NCI-H446 treated with DMSO at 0.1 percent for 48 hours (cell line): ENCODE measurements around the gene ASTN2.

ENCODE experiments used
- DNase-seq: peaks from one replicate; lab custom pipeline; 2025; lab: John Stamatoyannopoulos, UW

The ASTN2 gene

DNA sequence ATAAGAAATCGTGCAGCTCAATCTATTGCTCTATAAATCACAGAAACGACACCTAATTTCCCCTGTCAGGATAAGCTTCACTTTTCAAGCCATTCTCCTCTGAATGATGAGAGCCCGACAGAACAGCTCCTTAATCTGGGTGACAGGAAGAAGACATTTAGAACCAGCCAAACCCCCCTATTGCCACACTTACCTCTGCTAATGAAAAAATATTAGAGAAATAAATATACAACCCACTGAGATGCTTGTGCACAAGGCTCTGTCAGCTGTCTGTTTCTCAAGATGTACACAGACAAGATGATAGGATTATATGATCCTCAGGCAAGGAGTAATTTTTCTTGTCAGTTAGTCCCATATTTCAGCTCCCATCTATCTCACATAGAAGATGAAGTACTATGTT lies 785.2 kb downstream of the ASTN2 start:
- no peak for DNase-seq

DNA sequence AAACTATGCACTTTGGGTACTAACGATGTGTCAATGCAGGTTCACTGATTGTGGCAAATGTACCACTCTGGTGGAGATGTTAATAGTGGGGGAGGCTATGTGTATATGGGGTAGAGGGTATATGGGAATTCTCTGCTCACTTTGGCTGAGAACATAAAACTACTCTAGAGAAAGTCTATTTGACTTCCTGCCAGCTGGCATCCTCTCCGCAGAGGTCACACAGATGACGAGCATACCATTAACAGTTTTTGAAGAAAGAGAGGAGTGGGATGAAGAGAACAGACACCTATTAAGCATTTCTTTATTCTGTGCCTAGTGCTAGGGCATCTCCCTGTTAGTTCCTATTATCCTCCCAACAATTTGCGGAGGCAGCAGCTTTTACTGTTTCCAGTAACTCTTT lies 786.1 kb downstream of the ASTN2 start:
- no peak for DNase-seq

DNA sequence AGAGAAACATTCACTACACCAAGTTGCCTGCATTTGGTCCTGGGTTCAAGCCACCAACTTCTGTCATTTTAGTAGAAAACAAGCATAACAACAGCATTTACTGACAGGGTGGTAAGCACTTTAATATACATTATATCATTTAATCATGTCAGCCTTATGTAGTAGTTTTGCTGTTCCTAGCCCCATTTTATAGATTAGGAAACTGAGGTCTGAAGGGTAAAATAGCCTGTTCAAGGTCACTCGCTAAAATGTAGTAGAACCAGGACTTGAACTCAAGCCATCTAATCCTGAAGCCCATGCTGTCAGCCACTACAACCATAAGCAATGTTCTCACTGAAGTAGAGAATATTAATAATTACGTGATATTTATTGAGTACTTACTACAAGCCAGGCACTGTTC lies 787.4 kb downstream of the ASTN2 start:
- DNase-seq, result no peak

DNA sequence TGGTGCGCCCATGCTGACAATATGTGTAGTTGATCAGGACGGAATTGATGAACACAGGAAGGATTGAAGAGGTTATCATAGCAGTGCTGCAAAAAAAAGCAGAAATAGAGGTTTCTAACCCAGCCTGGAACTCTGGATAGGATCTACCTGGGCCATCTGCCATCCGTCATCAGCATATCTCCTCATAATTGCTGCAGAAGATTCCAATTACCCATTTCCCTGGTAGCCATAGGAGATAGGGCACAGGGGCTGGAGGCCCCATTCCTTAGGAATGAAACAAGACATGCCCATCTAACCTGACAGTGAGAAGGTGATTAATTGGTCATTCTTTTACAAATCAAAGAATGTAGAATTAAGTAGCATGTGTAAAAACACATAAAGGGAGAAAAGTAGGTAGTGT lies 788.1 kb downstream of the ASTN2 start:
- no peak for DNase-seq

DNA sequence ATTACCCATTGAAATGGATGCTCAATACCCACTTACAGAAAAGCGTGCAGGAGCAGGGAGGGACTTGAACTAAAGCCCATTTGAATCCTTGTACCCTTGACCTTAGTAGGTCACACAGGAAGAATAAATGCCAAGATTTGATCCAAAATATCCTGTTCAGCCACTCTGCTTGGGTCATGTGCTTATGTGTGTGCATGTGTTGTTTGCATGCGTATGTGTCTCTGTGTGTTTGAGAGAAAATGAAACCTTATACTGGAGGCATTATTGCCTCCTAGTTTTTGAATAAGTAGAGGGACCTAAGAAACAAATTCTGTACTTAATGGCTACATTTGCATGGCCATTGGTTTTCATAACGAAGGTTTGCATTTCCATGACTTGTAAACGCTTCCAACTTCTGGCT lies 791.1 kb downstream of the ASTN2 start:
- DNase-seq, result no peak

DNA sequence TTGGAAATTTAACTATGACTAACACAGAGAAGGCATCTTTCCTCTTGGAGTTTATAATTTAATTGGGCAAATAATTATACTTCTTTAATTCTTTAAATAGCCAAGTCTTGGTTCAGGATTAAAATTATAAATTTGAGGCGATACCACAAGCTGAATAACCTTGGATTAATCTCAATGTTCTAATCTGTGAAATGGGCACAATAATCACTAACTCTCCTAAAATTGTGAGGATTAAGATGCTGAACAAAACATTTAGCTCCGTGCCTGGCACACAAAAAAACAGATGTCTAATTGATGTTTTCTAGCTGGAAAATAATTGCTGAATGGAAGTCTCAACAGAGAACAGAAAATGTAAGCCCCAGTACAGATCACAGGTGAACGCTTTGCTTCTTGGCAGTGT lies 797.5 kb downstream of the ASTN2 start:
- no peak for DNase-seq

DNA sequence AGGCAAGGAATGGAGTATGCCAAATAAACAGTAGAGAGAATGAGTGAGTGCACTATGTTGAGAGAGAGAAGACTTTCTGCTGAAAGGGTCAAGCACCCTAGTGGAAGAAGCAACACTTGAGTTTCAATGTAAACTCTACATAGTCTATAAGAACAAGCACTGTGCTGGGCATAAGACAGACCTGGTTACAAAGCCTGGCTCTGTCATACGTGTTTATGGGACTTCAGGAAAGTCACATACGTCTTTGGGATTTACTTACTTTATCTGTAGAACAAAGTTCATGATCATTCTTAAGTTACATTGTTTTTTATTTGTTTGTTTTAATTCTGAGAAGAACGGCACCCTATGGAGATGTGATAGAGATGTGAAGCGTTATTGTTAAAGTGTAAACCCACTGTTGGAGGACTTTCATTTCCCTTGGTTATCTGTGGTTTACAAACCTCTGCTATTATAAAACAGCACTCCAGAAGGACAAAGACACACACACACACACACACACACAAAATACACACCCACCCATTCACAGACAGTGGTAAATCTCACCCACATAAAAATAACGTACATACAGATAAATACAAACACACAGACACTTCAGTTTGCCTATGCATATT lies 798.4 kb downstream of the ASTN2 start:
- DNase-seq, result no peak

DNA sequence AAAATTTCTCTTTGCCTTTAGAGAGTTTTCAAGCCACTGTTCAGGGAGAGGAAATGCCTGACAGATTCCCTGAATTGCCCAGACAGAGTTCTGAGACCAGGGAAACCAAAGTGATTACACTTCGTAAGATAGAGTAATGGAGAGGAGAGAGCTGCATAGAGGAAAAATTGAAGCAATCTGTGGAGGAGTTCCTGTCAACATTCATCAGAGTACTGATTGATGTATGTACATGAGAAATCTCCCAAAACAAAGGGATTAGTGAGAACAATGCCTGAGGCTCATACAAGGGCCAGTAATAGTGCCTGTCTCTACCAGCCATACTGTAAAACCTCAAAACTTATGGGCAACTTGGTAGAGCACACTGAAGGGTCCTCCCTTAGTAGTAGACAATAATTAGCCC lies 806.8 kb downstream of the ASTN2 start:
- DNase-seq, result no peak

DNA sequence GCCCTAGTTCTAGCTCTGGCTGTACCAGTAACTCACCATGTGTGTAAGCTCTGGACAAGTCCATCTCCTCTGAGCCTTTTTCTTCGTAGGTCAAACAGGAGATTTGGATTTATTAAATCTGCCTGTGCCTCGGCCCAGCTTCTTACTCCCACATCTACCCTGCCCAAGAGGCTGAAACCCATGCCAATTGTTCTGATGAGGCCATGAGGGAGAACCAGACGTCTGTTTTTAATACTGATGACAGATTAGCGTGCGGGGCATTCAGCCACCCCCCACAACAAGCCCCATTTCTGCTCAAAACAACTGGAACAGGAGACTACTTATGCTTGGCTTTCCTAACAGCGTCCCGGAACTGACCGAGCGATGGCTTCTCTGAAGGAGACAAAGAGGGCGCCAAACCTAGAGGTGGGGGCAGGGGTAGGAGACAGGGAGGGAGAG lies 808.9 kb downstream of the ASTN2 start:
- DNase-seq, result no peak

DNA sequence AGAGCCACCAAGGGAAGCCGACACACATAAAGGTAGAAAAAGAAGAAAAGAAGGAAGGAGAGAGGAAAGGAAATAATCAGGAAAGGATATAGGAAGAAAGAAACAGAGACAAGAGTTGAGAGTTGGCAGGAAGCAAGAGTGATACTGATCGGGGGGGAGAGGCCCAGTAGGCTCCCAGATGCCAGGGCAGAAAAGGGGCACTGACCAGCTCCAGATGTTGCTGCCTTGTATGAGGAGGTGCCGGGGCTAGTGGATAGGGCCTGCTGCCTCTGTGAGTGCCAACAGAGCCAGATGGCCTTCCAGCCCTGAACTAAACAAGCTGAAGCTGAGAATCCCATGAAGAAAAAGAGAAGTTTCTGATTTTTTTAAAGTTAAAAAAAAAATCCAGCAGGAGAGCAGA lies 809.8 kb downstream of the ASTN2 start:
- no peak for DNase-seq

DNA sequence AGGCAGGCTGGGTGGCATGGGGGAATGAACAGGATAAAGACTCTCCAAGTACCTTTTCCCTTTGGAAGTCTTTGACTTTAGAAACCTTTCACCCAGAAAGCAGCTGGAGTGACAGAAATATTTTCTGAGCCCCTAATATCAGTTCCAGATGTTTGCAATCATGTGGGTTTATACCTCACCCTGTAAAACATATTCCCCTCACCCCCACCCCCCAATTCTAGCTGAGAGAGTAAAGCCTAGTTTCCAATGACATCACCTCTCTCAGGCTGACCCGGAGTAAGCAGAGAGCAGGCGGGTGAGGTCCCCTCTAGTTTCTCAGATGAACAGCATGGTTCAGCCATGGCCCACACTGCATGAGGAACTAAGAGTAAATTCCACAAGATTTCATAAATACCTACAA lies 810.6 kb downstream of the ASTN2 start:
- no peak for DNase-seq

DNA sequence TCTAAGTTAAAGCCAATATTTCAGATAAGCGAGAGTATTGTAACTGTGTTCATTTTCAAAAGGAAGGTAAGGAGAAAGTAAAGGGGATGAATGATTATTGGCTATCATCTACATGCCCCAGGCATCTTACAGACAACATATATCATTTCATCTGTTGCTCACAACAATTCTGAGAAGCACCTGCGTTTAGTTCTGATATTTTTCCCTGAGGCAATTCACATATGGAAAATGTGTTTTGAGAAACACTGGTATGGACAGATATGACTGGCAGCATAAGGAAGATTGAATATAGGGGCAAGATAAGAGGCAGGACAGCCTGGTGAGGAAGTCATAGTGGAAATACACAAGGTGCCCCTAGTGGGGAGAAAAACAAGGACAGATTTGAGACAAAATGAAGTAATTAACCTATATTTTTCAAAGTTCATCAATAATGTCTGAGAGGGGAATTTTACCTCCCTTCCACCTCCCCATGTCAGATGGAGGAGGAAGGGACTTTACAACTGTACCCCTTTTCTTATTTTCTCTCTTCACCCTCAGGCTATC lies 815.4 kb downstream of the ASTN2 start:
- no peak for DNase-seq

DNA sequence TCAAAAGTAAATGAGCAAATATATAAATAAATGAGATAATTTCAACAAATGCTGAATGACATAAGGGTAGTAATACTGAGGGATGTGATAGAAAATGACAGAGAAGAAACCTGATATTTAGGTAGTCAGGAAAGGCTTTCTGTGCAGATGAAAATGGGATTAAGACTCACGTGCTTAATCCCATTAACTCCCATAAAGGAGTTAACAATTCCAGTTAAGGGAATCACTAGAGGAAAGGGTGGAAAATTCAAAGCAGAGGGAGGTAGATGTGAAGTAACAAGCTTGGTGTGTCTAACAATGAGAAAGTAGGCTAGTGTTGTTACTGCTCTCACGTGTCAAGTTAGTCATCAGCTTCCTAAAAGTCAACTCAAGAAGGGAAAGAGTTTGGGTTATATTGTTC lies 818.2 kb downstream of the ASTN2 start:
- no peak for DNase-seq

DNA sequence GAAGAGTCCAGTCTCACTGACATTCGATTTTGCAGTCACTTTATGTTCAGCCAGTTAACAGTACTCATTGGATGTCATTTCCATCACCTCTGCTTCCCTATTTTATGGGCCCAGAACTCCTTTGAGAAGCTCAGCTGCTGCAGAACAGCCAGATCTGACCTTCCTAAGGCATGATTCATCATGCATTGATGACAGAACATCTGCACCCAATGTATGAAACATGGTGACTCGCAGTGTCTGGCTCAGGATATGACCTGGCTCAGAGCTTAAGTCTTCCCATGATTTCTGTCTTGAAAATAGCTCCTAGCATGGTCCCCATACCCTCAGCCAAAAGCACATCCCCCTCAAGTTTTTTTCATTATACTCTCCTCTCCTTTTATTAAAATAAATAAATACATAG lies 820.3 kb downstream of the ASTN2 start:
- no peak for DNase-seq

DNA sequence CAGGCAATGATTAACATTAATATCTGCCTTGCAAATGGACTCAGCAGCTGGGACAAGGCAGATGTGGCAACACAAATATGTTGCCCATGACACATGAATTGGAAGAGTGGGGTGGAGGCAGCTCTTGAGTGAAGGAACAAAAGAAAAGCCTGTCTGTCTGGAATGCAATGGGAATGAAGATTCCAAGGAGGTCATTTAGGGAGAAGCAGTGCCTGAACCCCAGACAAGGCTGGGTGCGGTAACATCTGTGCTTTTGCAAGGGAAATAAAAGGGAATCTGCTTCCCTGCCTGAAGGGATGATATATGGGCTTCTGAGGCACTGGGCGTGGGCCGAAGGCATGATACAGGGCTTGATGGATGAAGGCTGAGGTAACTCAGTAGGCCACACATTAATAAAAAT lies 821.9 kb downstream of the ASTN2 start:
- no peak for DNase-seq

DNA sequence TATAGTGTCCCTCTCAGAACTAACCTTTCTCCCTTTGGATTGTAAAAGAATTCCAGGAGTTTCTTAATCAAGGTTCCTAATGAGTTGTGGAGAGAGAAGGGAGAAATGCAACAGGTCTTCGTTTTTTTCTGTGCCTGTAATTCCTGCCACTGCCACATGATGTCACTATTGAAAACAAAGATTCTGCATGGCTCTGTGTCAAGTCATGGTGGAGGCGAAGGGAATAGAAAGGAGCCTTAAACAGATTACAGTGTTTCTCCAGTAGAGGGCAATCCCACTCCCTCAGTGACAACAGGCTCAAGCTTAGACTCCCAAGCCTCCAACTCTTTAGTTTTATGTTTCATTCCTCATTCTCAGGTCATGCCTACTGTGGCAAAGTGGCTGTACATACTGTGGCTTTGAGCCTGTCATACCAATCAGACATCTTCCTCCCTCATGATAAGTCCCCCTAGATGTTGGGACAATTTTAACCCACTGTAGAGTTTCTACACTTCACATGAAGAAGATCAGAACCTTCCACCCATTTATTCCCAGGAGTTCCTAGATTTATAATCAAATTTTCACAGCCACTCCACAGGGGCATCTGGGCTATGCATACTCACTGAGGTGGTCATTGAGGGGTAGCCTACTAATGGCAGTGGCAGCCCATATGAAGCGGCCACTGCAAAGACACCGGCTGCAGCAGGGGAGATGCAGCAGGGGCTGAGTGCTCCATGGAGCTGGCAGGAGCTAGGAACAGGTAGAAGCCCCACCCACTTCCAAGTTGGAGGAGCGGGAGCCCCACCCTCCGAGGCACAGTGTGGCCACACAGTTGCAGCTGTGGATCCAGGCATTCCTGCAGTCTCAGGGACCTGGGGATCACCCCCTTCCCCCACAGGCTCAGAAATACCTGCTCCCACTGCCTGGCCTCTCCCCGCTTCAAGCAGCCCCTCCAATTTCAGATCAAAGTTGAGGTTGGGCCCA lies 825.2 kb downstream of the ASTN2 start:
- DNase-seq, result no peak

DNA sequence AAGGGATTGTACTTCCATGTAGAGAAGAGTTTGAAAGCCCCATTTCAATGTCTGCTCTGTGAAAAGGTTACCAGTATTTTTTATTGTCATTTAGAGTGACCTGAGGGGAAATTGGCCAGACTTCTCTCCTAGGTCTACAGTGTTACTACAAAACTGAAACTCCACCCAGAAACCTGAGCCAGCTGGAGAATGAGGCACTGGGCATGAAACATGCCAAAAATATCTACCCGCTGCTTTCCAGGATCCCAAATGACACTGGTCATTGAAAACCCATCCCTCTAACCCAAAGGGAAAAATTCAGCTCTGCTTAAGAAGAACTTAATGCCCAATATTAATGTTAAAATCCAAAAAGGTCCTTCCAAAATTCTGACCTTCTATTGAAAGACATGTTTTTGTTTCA lies 826.9 kb downstream of the ASTN2 start:
- no peak for DNase-seq

DNA sequence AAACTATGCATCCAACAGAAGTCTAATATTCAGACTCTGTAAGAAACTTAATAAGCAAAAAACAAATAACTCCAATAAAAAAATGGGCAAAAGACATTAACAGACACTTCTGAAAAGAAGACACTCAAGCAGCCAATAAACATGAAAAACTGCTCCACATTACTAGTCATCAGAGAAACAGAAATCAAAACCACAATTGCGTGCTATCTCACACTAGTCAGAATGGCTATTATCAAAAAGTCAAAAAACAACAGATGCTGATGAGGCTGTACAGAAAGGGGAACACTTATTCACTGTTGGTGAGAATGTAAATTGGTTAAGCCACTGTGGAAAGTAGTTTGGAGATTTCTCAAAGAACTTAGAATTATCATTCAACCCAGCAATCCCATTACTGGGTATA lies 829.0 kb downstream of the ASTN2 start:
- no peak for DNase-seq

DNA sequence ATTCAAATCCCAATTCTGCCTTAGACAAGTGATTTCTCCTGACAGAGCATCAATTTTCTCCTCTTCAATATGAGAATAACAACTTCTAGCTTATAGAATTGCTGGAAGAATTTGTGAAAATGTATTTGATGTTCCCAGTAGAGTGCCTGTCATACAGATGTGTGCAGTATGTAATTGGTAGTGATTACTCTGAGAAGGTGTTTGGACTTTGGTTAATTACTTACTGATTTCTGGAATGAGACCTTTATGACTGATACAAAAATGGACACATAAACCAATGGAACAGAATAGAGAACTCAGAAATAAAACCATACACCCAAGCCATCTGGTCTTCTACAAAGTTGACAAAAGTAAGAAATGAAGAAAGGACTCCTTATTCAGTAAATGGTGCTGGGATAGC lies 829.7 kb downstream of the ASTN2 start:
- no peak for DNase-seq

DNA sequence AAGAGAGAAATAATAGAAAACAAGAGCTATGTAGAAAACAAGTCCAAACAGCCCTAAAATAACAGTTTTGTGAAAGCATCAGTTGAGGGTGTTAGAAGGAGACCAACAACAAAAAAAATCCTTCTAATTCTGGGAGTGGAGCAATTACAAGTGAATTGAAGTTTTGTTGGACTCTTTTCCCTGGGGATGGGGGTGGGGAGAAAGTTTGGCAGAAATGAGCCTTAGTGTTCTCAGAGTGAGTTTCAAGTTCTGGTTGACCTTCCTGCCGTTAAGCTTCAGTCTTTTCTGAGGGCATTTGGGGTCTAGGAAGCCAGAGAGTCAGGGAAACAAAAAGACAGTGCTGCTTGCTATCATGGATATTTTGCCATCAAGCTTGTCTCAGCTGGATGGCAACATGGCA lies 834.0 kb downstream of the ASTN2 start:
- no peak for DNase-seq

DNA sequence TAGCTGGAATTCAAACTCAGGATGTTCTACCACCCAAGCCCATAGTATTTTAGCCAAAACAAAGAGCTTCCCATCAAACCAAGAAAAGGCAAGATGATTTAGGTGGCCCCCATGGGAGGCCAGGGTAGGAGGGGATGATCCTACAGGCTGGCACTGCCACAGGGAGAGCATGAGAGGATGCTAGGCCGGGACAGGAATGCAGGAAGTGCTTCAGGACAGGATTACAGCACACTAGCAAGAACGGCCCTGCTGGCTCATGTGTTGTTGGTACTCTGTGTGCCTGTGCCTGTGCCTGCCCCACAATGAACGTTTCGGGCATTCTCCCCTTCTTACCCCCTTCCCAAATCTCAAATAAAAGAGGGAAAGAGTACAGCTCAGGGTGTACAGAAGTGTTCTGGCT lies 838.5 kb downstream of the ASTN2 start:
- DNase-seq, result no peak

DNA sequence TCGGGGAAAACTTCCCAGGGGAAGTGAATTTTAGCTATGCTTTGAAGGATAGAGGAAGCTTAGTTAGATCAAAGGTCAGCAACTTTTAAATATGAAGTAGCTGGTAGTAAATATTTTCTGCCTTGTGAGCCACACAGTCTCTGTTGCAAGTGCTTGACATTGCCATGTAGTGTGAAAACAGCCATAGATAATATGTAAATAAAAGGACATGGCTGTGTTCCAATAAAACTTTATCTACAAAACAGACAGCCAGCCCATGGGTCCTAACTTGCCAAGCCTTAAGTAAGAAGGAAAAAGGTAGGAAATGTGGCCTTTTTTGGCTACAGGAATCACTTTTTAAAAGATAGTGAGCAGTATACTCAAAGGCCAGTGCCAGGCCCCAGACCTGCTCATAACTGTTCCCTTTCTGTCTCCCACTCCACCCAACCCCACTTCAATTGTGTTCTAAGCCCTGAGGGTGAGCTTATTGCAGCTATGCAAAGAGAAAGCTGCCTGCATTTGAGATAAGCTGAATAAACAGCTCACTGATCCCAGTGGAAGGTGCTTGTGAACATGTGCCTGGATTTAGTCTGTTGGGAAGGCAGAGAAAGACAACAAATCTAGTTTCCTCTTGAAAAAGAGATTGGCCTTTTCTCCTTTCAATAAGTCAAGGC lies 840.7 kb downstream of the ASTN2 start:
- no peak for DNase-seq
